Measurements from ENCODE around the gene RILPL1.

DNA sequence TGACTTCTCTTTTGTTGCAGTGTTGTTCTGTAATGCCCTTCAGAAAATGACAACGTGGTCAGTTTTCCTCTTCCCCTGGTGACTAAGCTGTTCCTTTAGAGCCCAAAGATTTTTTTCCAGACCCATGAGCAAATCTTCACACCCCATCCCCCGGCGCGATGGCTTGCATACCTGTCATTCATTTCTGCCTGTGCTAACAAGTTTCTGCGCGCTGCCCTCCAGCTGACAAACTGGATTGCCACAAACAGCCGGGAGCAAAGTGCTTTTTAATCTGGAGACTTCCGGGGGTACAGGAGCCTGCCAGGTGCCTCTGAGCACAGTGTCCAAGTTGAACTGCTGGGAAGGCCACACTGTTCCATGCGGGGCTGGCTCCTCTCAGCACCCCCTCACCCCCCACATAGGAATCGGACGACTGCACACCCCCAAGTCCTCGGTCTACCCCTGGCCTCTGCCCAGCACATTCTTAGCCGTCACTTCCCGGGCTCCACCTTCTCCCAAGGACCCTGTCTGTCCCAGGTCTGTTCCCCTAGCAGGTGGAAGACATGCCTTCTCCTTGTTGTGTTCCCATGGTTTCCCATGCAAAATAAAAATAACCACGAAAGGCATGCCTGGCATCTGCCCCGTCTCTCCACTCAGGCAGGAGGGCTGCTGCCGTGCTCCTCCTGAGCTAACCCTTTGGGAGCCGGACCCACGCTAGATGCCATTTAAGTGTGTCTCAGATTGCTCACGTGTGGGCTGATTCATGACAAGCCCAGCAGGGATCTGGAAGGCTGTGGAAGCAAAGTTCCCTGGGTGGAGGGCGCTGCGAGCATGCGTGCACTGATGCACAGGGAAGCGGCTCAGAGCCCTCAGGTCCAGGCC is 14.1 kb downstream of the RILPL1 start:
- TF ChIP-seq GATA2 (IDR thresholded peaks at IDR 0.05; ENCODE audit: low read depth, low read length): no peak
- no peak for TF ChIP-seq GATA3 (IDR thresholded peaks at IDR 0.05; ENCODE audit: low read depth, low read length)

Measured in SH-SY5Y (cell line).